PC-9 (cell line): Measurements from ENCODE around the gene FBXO7. TPM values are rescaled to one million over a fixed set of nuclear protein-coding genes. Genes with fewer than 3 reads are reported as not detected.

Experiments
- BruUV-seq: library from RNA; stranded (reverse); fragments of 400-500 nt; replicated peaks from 2 replicates; lab custom pipeline; 2021; lab: Mats Ljungman, UMichigan
- CTCF ChIA-PET: fragments of 300-600 bp; sonication (Branson Sonifier 250); formaldehyde crosslinking; loops from one replicate; lab custom pipeline; 2022; ENCODE audit warnings: antibody characterized with exemption; lab: Charles Lee
- POLR2A ChIA-PET: fragments of 300-600 bp; sonication (Branson Sonifier 250); formaldehyde crosslinking; loops from one replicate; lab custom pipeline; 2022; ENCODE audit warnings: antibody characterized with exemption; ENCODE audit not compliant: unreplicated experiment; lab: Charles Lee
- DNase-seq, 2 experiments: peaks; one replicate each; pipeline versions ENCODE4 v3.0.0 to v3.0.0-alpha.2; 2015 to 2022; ENCODE audit warnings: mixed read lengths in 1 of 2
- H2AFZ ChIP-seq: fragments of 200-600 bp; sonication (generic); 2 replicates; pipeline ENCODE4 v1.8.1; 2017; ENCODE audit warnings: antibody characterized with exemption
- H3F3A ChIP-seq: fragments of 200-600 bp; sonication (generic); 2 replicates; pipeline ENCODE4 v1.8.1; 2017; ENCODE audit warnings: antibody characterized with exemption, mild to moderate bottlenecking, low read depth; ENCODE audit not compliant: insufficient read depth
- H3K27ac ChIP-seq: fragments of 200-600 bp; sonication (generic); 2 replicates; pipeline ENCODE4 v1.6.1; 2016; ENCODE audit warnings: mixed run types
- H3K27me3 ChIP-seq: fragments of 200-600 bp; sonication (generic); 2 replicates; pipeline ENCODE4 v1.6.1; 2016; ENCODE audit warnings: low read depth, mixed run types; ENCODE audit not compliant: insufficient read depth
- H3K36me3 ChIP-seq: fragments of 200-600 bp; sonication (generic); 2 replicates; pipeline ENCODE4 v1.6.1; 2016; ENCODE audit warnings: low read depth, mixed run types
- H3K4me1 ChIP-seq: fragments of 200-600 bp; sonication (generic); replicated peaks from 2 replicates; pipeline ENCODE4 v1.6.1; 2016; ENCODE audit warnings: mixed run types; ENCODE audit not compliant: insufficient read depth
- H3K4me2 ChIP-seq: fragments of 200-600 bp; sonication (generic); 2 replicates; pipeline ENCODE4 v1.6.1; 2017; ENCODE audit warnings: mixed run types
- H3K4me3 ChIP-seq: fragments of 200-600 bp; sonication (generic); 2 replicates; pipeline ENCODE4 v1.6.1; 2016; ENCODE audit warnings: mixed run types
- H3K79me2 ChIP-seq: fragments of 200-600 bp; sonication (generic); 2 replicates; pipeline ENCODE4 v1.6.1; 2017; ENCODE audit warnings: low read depth, mixed run types
- H3K9me2 ChIP-seq: fragments of 200-600 bp; sonication (generic); 2 replicates; pipeline ENCODE4 v1.8.1; 2017; ENCODE audit warnings: mild to moderate bottlenecking; ENCODE audit not compliant: insufficient read depth
- H3K9me3 ChIP-seq: fragments of 200-600 bp; sonication (generic); 2 replicates; pipeline ENCODE4 v1.8.1; 2016; ENCODE audit warnings: low read depth; ENCODE audit not compliant: insufficient read depth
- H4K20me1 ChIP-seq: fragments of 200-600 bp; sonication (generic); 2 replicates; pipeline ENCODE4 v1.8.1; 2017; ENCODE audit not compliant: insufficient read depth
- CTCF ChIP-seq: fragments of 200-600 bp; sonication (generic); conservative IDR thresholded peaks from 2 replicates; pipeline ENCODE4 v1.6.1; 2017; ENCODE audit warnings: mixed run types, antibody characterized with exemption, mild to moderate bottlenecking, moderate library complexity
- EZH2 ChIP-seq: fragments of 200-600 bp; sonication (generic); IDR thresholded peaks from 2 replicates; pipeline ENCODE4 v1.8.0; 2017; ENCODE audit warnings: antibody characterized with exemption, low read depth
- intact Hi-C: fragments of 100-400 bp; cut with micrococcal nuclease; formaldehyde crosslinking; loops from one replicate; pipeline ENCODE4 v1.10.0; 2022; ENCODE audit not compliant: unreplicated experiment
- total RNA-seq: library from RNA; stranded (reverse); gene quantifications from 2 replicates; pipeline ENCODE4 v1.2.3, GENCODE V29; 2021

Gene FBXO7
- total RNA-seq, 1 experiment from 2014 or later: 81.9 TPM

- no TSS peak for BruUV-seq
Observed at GRCh38 chr22:32531931-32532819, 57.6 kb downstream of the FBXO7 start.

GRCh38 chr22:32532820-32533128, 58.2 kb downstream of the FBXO7 start:
- H3K27me3 ChIP-seq: no peaks in the 10 kb centered on the region
- no peaks in the 10 kb centered on the region for H3K36me3 ChIP-seq
- no peaks in the 10 kb centered on the region for H4K20me1 ChIP-seq
- no peak overlapping the region for H3K27ac ChIP-seq
- no peaks in the 10 kb centered on the region; the same call in 1 of the 2 replicates for H3F3A ChIP-seq
- H3K4me1 ChIP-seq: peaks cover 13% of the 10 kb centered on the region
- POLR2A ChIA-PET: no interaction called here
- intact Hi-C loops: loop anchor here (1.0 to 5.0 kb wide), 3 partner anchors 70 to 213 kb away; no protein-coding TSS in a partner anchor
- no TSS peak for BruUV-seq
- no peak overlapping the region for H3K4me2 ChIP-seq
- no peak overlapping the region for H2AFZ ChIP-seq
- H3K9me2 ChIP-seq: no peaks in the 10 kb centered on the region
- H3K9me3 ChIP-seq: no peaks in the 10 kb centered on the region
- no peak for TF ChIP-seq EZH2
- TF ChIP-seq CTCF: no peak
- CTCF ChIA-PET: interaction anchor here (0.6 kb wide), 1 partner anchor 70 kb away, joined by 3 read pairs; no protein-coding TSS in a partner anchor
- H3K79me2 ChIP-seq: no peaks in the 10 kb centered on the region
- DNase-seq: no peak
- H3K4me3 ChIP-seq: no peak overlapping the region

More at GRCh38 chr22:32531931-32532819, 57.6 kb downstream of the FBXO7 start:
- Histone ChIP-seq H3K4me1 (peaks cover 13% of the 10 kb centered on the region), H3F3A (no peaks in the 10 kb centered on the region; the same call in 1 of the 2 replicates), H3K4me3 (no peak overlapping the region), H3K27ac (no peak overlapping the region), H3K79me2 (no peaks in the 10 kb centered on the region), H3K36me3 (no peaks in the 10 kb centered on the region), H3K9me3 (no peaks in the 10 kb centered on the region), H2AFZ (no peak overlapping the region), H3K9me2 (no peaks in the 10 kb centered on the region), H3K27me3 (no peaks in the 10 kb centered on the region), H3K4me2 (no peak overlapping the region), H4K20me1 (no peaks in the 10 kb centered on the region)
- CTCF ChIA-PET: interaction anchor here (0.6 kb wide), 1 partner anchor 71 kb away, joined by 3 read pairs; no protein-coding TSS in a partner anchor
- no peak for TF ChIP-seq EZH2
- TF ChIP-seq CTCF: no peak
- POLR2A ChIA-PET: interaction anchor here (0.5 to 0.7 kb wide), 2 partner anchors 122 to 213 kb away, joined by 4 to 5 read pairs; no protein-coding TSS in a partner anchor
- peak in 1 of 2 experiments; percentile 87 for DNase-seq
- intact Hi-C loops: loop anchor here (1.0 to 5.0 kb wide), 3 partner anchors 70 to 213 kb away; no protein-coding TSS in a partner anchor

GRCh38 chr22:32533265-32534111, 58.9 kb downstream of the FBXO7 start:
- Histone ChIP-seq H3K27me3 (no peaks in the 10 kb centered on the region), H3K36me3 (no peaks in the 10 kb centered on the region), H3K9me2 (no peaks in the 10 kb centered on the region), H3F3A (no peaks in the 10 kb centered on the region; the same call in 1 of the 2 replicates), H3K79me2 (no peaks in the 10 kb centered on the region), H2AFZ (no peak overlapping the region), H3K27ac (no peak overlapping the region), H3K4me3 (no peak overlapping the region), H4K20me1 (no peaks in the 10 kb centered on the region), H3K4me1 (peaks cover 16% of the 10 kb centered on the region), H3K9me3 (no peaks in the 10 kb centered on the region), H3K4me2 (no peak overlapping the region)
- DNase-seq: peak in 1 of 2 experiments; percentile 33
- BruUV-seq: no TSS peak
- POLR2A ChIA-PET: no interaction called here
- intact Hi-C loops: loop anchor here (5.0 kb wide), 2 partner anchors 69 to 109 kb away; no protein-coding TSS in a partner anchor
- TF ChIP-seq EZH2 (no peak), CTCF (no peak)
- CTCF ChIA-PET: no interaction called here
